A549 (cell line): Measurements from ENCODE around the gene ERCC6L.

Source experiments
- BHLHE40 ChIP-seq: IDR thresholded peaks from 2 replicates; pipeline ENCODE4 v1.6.1; 2012; ENCODE audit warnings: low read depth, low read length, inconsistent platforms
- CHD2 ChIP-seq: fragments of 150-350 bp; IDR thresholded peaks from 2 replicates; pipeline ENCODE4 v1.6.1; 2014; ENCODE audit warnings: low read length; ENCODE audit not compliant: partially characterized antibody
- CTCF ChIP-seq: fragments of >200 bp; sonication (Bioruptor Twin); formaldehyde crosslinking; IDR thresholded peaks from 3 replicates; pipeline ENCODE4 v1.5.1; 2016
- NPAS2 ChIP-seq: fragments of 250-450 bp; sonication (Bioruptor Pico); IDR thresholded peaks from 2 replicates; pipeline ENCODE4 v1.8.0; 2022; ENCODE audit warnings: mild to moderate bottlenecking, moderate library complexity, borderline replicate concordance
- NR3C1 ChIP-seq: fragments of >200 bp; sonication (Bioruptor Twin); formaldehyde crosslinking; IDR thresholded peaks from 3 replicates; pipeline ENCODE4 v1.6.1; 2017
- PBX3 ChIP-seq: IDR thresholded peaks from 2 replicates; pipeline ENCODE4 v1.6.1; 2012
- RAD21 ChIP-seq, 2 experiments: fragments of >200 bp in 1 of 2; sonication (Bioruptor Twin) in 1 of 2; formaldehyde crosslinking in 1 of 2; IDR thresholded peaks in 1 of 2; conservative IDR thresholded peaks in 1 of 2; 2 replicates in 1 of 2; 3 replicates in 1 of 2; pipeline ENCODE4 v1.6.1; 2012 to 2018; ENCODE audit warnings: inconsistent platforms in 1 of 2
- REST ChIP-seq: fragments of 200-600 bp; sonication (generic); IDR thresholded peaks from 2 replicates; pipeline ENCODE4 v1.6.1; 2016; ENCODE audit warnings: antibody characterized with exemption, mild to moderate bottlenecking, moderate library complexity
- RFX5 ChIP-seq: fragments of 450-650 bp; IDR thresholded peaks from 2 replicates; pipeline ENCODE4 v1.7.1; 2014; ENCODE audit warnings: antibody characterized with exemption, mild to moderate bottlenecking, moderate library complexity
- SMC3 ChIP-seq: fragments of >200 bp; sonication (Bioruptor Twin); formaldehyde crosslinking; IDR thresholded peaks from 3 replicates; pipeline ENCODE4 v1.6.1; 2018; ENCODE audit warnings: inconsistent platforms
- ZNF302 ChIP-seq: fragments of 250-450 bp; sonication (Bioruptor Pico); IDR thresholded peaks from 2 replicates; pipeline ENCODE4 v1.9.0; 2021; ENCODE audit warnings: inconsistent platforms, mild to moderate bottlenecking, moderate library complexity

GRCh38 chrX:72268597-72269365 lies 30.0 kb upstream of the ERCC6L start:
- no peak for TF ChIP-seq REST
- no peak for TF ChIP-seq RFX5
- no peak for TF ChIP-seq NR3C1
- no peak for TF ChIP-seq NPAS2 (CRISPR knock-in tag)
- no peak for TF ChIP-seq CTCF
- TF ChIP-seq ZNF302 (CRISPR knock-in tag), result no peak
- no peak for TF ChIP-seq CHD2
- no peak for TF ChIP-seq BHLHE40
- no peak for TF ChIP-seq SMC3
- no peak for TF ChIP-seq RAD21 (conservative IDR thresholded peaks at IDR 0.05 in 1 of 2, IDR thresholded peaks at IDR 0.05 in 1 of 2)
- TF ChIP-seq PBX3, result no peak
